ENCODE results near the gene PANX2.
"Not testable (repeated sequence)": the region's sequence is repeated elsewhere in the genome, so short reads cannot be mapped to it uniquely, and the experiment has no call there.

PANX2 gene

GRCh38 chr22:50170453-50171318 is at the start of gene PANX2:
Gene PANX2 (plus strand): TSS chr22:50170731. CDS start chr22:50170731, 0 bp downstream.
- Histone ChIP-seq H3K9me3 (ENCODE audit: control insufficient read depth in 5 of 5, low read length in 5 of 5) (no peaks in the 10 kb centered on the region), H3K9ac (ENCODE audit: low read length in 5 of 5) (no peak within 1 kb of the TSS), H3K36me3 (ENCODE audit: control insufficient read depth in 5 of 5, insufficient read depth in 5 of 5, low read length in 5 of 5) (no peaks in the 10 kb centered on the region), H3K4me1 (ENCODE audit: control insufficient read depth in 5 of 5, insufficient read depth in 5 of 5, low read length in 5 of 5) (peaks cover 0 to 18% (median 14%) of the 10 kb centered on the region in 5 donors), H3K27ac (ENCODE audit: low read depth, low read length) (no peak within 1 kb of the TSS), H3K27me3 (ENCODE audit: control insufficient read depth in 5 of 5, insufficient read depth in 4 of 5, low read length in 5 of 5) (peaks cover 5 to 27% (median 24%) of the 10 kb centered on the region in 5 donors), H3K4me3 (ENCODE audit: low read depth in 1 of 5, low read length in 5 of 5) (peak within 1 kb of the TSS in 3 of 5 donors; percentile 31 to 60 (median 57))

- peaks cover 0 to 20% (median 11%) of the 10 kb centered on the region in 5 donors for H3K27me3 ChIP-seq (ENCODE audit: control insufficient read depth in 5 of 5, insufficient read depth in 4 of 5, low read length in 5 of 5)
- no peaks in the 10 kb centered on the region for H3K36me3 ChIP-seq (ENCODE audit: control insufficient read depth in 5 of 5, insufficient read depth in 5 of 5, low read length in 5 of 5)
- no peak overlapping the region for H3K9ac ChIP-seq (ENCODE audit: low read length in 5 of 5)
- H3K4me3 ChIP-seq (ENCODE audit: low read depth in 1 of 5, low read length in 5 of 5): no peak overlapping the region
- peaks cover 0 to 4% (median 0%) of the 10 kb centered on the region in 5 donors for H3K4me1 ChIP-seq (ENCODE audit: control insufficient read depth in 5 of 5, insufficient read depth in 5 of 5, low read length in 5 of 5)
- no peak overlapping the region for H3K27ac ChIP-seq (ENCODE audit: low read depth, low read length)
- peaks cover 3 to 9% (median 5%) of the 10 kb centered on the region in 5 donors for H3K9me3 ChIP-seq (ENCODE audit: control insufficient read depth in 5 of 5, low read length in 5 of 5)
These were observed 49.3 kb upstream of the PANX2 start for GRCh38 chr22:50121202-50121740.

GRCh38 chr22:50123119-50123518 is 47.4 kb upstream of the PANX2 start:
- Histone ChIP-seq H3K9me3 (ENCODE audit: control insufficient read depth in 5 of 5, low read length in 5 of 5) (peaks cover 3 to 9% (median 5%) of the 10 kb centered on the region in 5 donors), H3K27me3 (ENCODE audit: control insufficient read depth in 5 of 5, insufficient read depth in 4 of 5, low read length in 5 of 5) (peaks cover 0 to 14% (median 2%) of the 10 kb centered on the region in 5 donors)

GRCh38 chr22:50125029-50125428 is 45.5 kb upstream of the PANX2 start:
- H3K4me1 ChIP-seq (ENCODE audit: control insufficient read depth in 5 of 5, insufficient read depth in 5 of 5, low read length in 5 of 5): no peaks in the 10 kb centered on the region
- no peak overlapping the region for H3K9ac ChIP-seq (ENCODE audit: low read length in 5 of 5)
- H3K4me3 ChIP-seq (ENCODE audit: low read depth in 1 of 5, low read length in 5 of 5): no peak overlapping the region
- peaks cover 0 to 4% (median 0%) of the 10 kb centered on the region in 5 donors for H3K27me3 ChIP-seq (ENCODE audit: control insufficient read depth in 5 of 5, insufficient read depth in 4 of 5, low read length in 5 of 5)
- H3K36me3 ChIP-seq (ENCODE audit: control insufficient read depth in 5 of 5, insufficient read depth in 5 of 5, low read length in 5 of 5): no peaks in the 10 kb centered on the region
- no peak overlapping the region for H3K27ac ChIP-seq (ENCODE audit: low read depth, low read length)
- H3K9me3 ChIP-seq (ENCODE audit: control insufficient read depth in 5 of 5, low read length in 5 of 5): peaks cover 3 to 9% (median 5%) of the 10 kb centered on the region in 5 donors

More at GRCh38 chr22:50123119-50123518, 47.4 kb upstream of the PANX2 start:
- Histone ChIP-seq H3K36me3 (ENCODE audit: control insufficient read depth in 5 of 5, insufficient read depth in 5 of 5, low read length in 5 of 5) (no peaks in the 10 kb centered on the region), H3K4me1 (ENCODE audit: control insufficient read depth in 5 of 5, insufficient read depth in 5 of 5, low read length in 5 of 5) (peaks cover 0 to 4% (median 0%) of the 10 kb centered on the region in 5 donors), H3K4me3 (ENCODE audit: low read depth in 1 of 5, low read length in 5 of 5) (no peak overlapping the region), H3K27ac (ENCODE audit: low read depth, low read length) (no peak overlapping the region), H3K9ac (ENCODE audit: low read length in 5 of 5) (no peak overlapping the region)

- Histone ChIP-seq H3K27me3 (ENCODE audit: control insufficient read depth in 5 of 5, insufficient read depth in 4 of 5, low read length in 5 of 5) (peaks cover 0 to 5% (median 4%) of the 10 kb centered on the region in 5 donors), H3K36me3 (ENCODE audit: control insufficient read depth in 5 of 5, insufficient read depth in 5 of 5, low read length in 5 of 5) (no peaks in the 10 kb centered on the region)
These were observed 41.3 kb upstream of the PANX2 start for GRCh38 chr22:50129121-50129736.

GRCh38 chr22:50131894-50132293 is 38.6 kb upstream of the PANX2 start:
- Histone ChIP-seq H3K9ac (ENCODE audit: low read length in 5 of 5) (no peak overlapping the region), H3K27me3 (ENCODE audit: control insufficient read depth in 5 of 5, insufficient read depth in 4 of 5, low read length in 5 of 5) (peaks cover 0 to 4% (median 3%) of the 10 kb centered on the region in 5 donors), H3K27ac (ENCODE audit: low read depth, low read length) (no peak overlapping the region), H3K9me3 (ENCODE audit: control insufficient read depth in 5 of 5, low read length in 5 of 5) (peaks cover 0 to 4% (median 0%) of the 10 kb centered on the region in 5 donors), H3K4me3 (ENCODE audit: low read depth in 1 of 5, low read length in 5 of 5) (no peak overlapping the region), H3K36me3 (ENCODE audit: control insufficient read depth in 5 of 5, insufficient read depth in 5 of 5, low read length in 5 of 5) (no peaks in the 10 kb centered on the region), H3K4me1 (ENCODE audit: control insufficient read depth in 5 of 5, insufficient read depth in 5 of 5, low read length in 5 of 5) (peaks cover 0 to 7% (median 5%) of the 10 kb centered on the region in 5 donors)

More at GRCh38 chr22:50129121-50129736, 41.3 kb upstream of the PANX2 start:
- Histone ChIP-seq H3K4me3 (ENCODE audit: low read depth in 1 of 5, low read length in 5 of 5) (no peak overlapping the region), H3K9me3 (ENCODE audit: control insufficient read depth in 5 of 5, low read length in 5 of 5) (peaks cover 0 to 4% (median 0%) of the 10 kb centered on the region in 5 donors), H3K4me1 (ENCODE audit: control insufficient read depth in 5 of 5, insufficient read depth in 5 of 5, low read length in 5 of 5) (no peaks in the 10 kb centered on the region), H3K9ac (ENCODE audit: low read length in 5 of 5) (no peak overlapping the region), H3K27ac (ENCODE audit: low read depth, low read length) (no peak overlapping the region)

- peaks cover 0 to 4% (median 0%) of the 10 kb centered on the region in 5 donors for H3K9me3 ChIP-seq (ENCODE audit: control insufficient read depth in 5 of 5, low read length in 5 of 5)
- no peak overlapping the region for H3K9ac ChIP-seq (ENCODE audit: low read length in 5 of 5)
- no peak overlapping the region for H3K4me3 ChIP-seq (ENCODE audit: low read depth in 1 of 5, low read length in 5 of 5)
- H3K36me3 ChIP-seq (ENCODE audit: control insufficient read depth in 5 of 5, insufficient read depth in 5 of 5, low read length in 5 of 5): no peaks in the 10 kb centered on the region
- H3K27ac ChIP-seq (ENCODE audit: low read depth, low read length): no peak overlapping the region
- H3K27me3 ChIP-seq (ENCODE audit: control insufficient read depth in 5 of 5, insufficient read depth in 4 of 5, low read length in 5 of 5): peaks cover 0 to 4% (median 3%) of the 10 kb centered on the region in 5 donors
- H3K4me1 ChIP-seq (ENCODE audit: control insufficient read depth in 5 of 5, insufficient read depth in 5 of 5, low read length in 5 of 5): peaks cover 0 to 8% (median 5%) of the 10 kb centered on the region in 5 donors
These were observed 36.0 kb upstream of the PANX2 start for GRCh38 chr22:50134481-50134880.

- Histone ChIP-seq H3K27ac (ENCODE audit: low read depth, low read length) (no peak overlapping the region), H3K9me3 (ENCODE audit: control insufficient read depth in 5 of 5, low read length in 5 of 5) (peaks cover 0 to 4% (median 0%) of the 10 kb centered on the region in 5 donors), H3K4me1 (ENCODE audit: control insufficient read depth in 5 of 5, insufficient read depth in 5 of 5, low read length in 5 of 5) (peaks cover 0 to 8% (median 5%) of the 10 kb centered on the region in 5 donors), H3K36me3 (ENCODE audit: control insufficient read depth in 5 of 5, insufficient read depth in 5 of 5, low read length in 5 of 5) (no peaks in the 10 kb centered on the region), H3K27me3 (ENCODE audit: control insufficient read depth in 5 of 5, insufficient read depth in 4 of 5, low read length in 5 of 5) (peaks cover 0 to 4% (median 0%) of the 10 kb centered on the region in 5 donors), H3K4me3 (ENCODE audit: low read depth in 1 of 5, low read length in 5 of 5) (no peak overlapping the region), H3K9ac (ENCODE audit: low read length in 5 of 5) (no peak overlapping the region)
These were observed 33.9 kb upstream of the PANX2 start for GRCh38 chr22:50136581-50137015.

- H3K36me3 ChIP-seq (ENCODE audit: control insufficient read depth in 5 of 5, insufficient read depth in 5 of 5, low read length in 5 of 5); H3K27ac ChIP-seq (ENCODE audit: low read depth, low read length); H3K9ac ChIP-seq (ENCODE audit: low read length in 5 of 5); H3K9me3 ChIP-seq (ENCODE audit: control insufficient read depth in 5 of 5, low read length in 5 of 5); H3K27me3 ChIP-seq (ENCODE audit: control insufficient read depth in 5 of 5, insufficient read depth in 4 of 5, low read length in 5 of 5); H3K4me3 ChIP-seq (ENCODE audit: low read depth in 1 of 5, low read length in 5 of 5); H3K4me1 ChIP-seq (ENCODE audit: control insufficient read depth in 5 of 5, insufficient read depth in 5 of 5, low read length in 5 of 5): not testable (repeated sequence)
These were observed 33.3 kb upstream of the PANX2 start for GRCh38 chr22:50137277-50137676.
